WTC11 (cell line): ENCODE data around the gene PLP2. TPM values are rescaled to one million over a fixed set of nuclear protein-coding genes. Genes with fewer than 3 reads are reported as not detected.

Source experiments
- ATAC-seq: fragments of 200-7000 bp; cut with Tn5 transposase; 2 replicates; pipeline ENCODE4 v1.10.0; 2021; ENCODE audit warnings: mild to moderate bottlenecking, moderate library complexity
- CTCF ChIA-PET: fragments of 300-600 bp; sonication (Branson Sonifier 250); formaldehyde crosslinking; loops from one replicate; lab custom pipeline; 2021; ENCODE audit warnings: antibody characterized with exemption; lab: Charles Lee
- POLR2A ChIA-PET: fragments of 350-600 bp; sonication (Branson Sonifier 250); formaldehyde crosslinking; loops from one replicate; lab custom pipeline; 2021; ENCODE audit warnings: antibody characterized with exemption; lab: Charles Lee
- DNase-seq: peaks from one replicate; pipeline ENCODE4 v3.0.0; 2021; ENCODE audit warnings: low spot score
- H3K27ac Mint-ChIP-seq: 2 replicates; pipeline ENCODE4 v1.8.0; 2021; ENCODE audit warnings: mixed read lengths
- H3K27me3 Mint-ChIP-seq: 2 replicates; pipeline ENCODE4 v1.8.0; 2021; ENCODE audit warnings: low read depth, mild to moderate bottlenecking, moderate library complexity, mixed read lengths
- H3K36me3 Mint-ChIP-seq: 2 replicates; pipeline ENCODE4 v1.8.0; 2021; ENCODE audit warnings: mixed read lengths
- H3K4me1 Mint-ChIP-seq: 2 replicates; pipeline ENCODE4 v1.8.0; 2022; ENCODE audit warnings: mixed read lengths
- H3K4me3 Mint-ChIP-seq: 2 replicates; pipeline ENCODE4 v1.8.0; 2021; ENCODE audit warnings: mild to moderate bottlenecking, moderate library complexity, mixed read lengths
- H3K9me3 Mint-ChIP-seq: 2 replicates; pipeline ENCODE4 v1.8.0; 2021; ENCODE audit warnings: mixed read lengths
- CDX4 ChIP-seq: fragments of 250-450 bp; sonication (Bioruptor Pico); IDR thresholded peaks from 2 replicates; pipeline ENCODE4 v1.9.0; 2021; ENCODE audit warnings: moderate library complexity, mild to moderate bottlenecking, inconsistent platforms, borderline replicate concordance
- ERG ChIP-seq: fragments of 250-450 bp; sonication (Bioruptor Pico); IDR thresholded peaks from 2 replicates; pipeline ENCODE4 v1.8.0; 2021; ENCODE audit warnings: mild to moderate bottlenecking
- FOXK1 ChIP-seq: sonication (generic); formaldehyde crosslinking; IDR thresholded peaks from 2 replicates; pipeline ENCODE4 v1.8.0; 2022; ENCODE audit warnings: mild to moderate bottlenecking, moderate library complexity, missing genetic modification reagents
- GABPB1 ChIP-seq: sonication (generic); formaldehyde crosslinking; IDR thresholded peaks from 2 replicates; pipeline ENCODE4 v1.8.1; 2023; ENCODE audit warnings: mild to moderate bottlenecking, missing genetic modification reagents
- GTF2I ChIP-seq: fragments of 250-450 bp; sonication (Bioruptor Pico); conservative IDR thresholded peaks from 2 replicates; pipeline ENCODE4 v1.4.0; 2021; ENCODE audit warnings: mild to moderate bottlenecking
- JUN ChIP-seq: sonication (generic); formaldehyde crosslinking; IDR thresholded peaks from 2 replicates; pipeline ENCODE4 v1.8.0; 2023; ENCODE audit warnings: mild to moderate bottlenecking, missing genetic modification reagents
- KAT7 ChIP-seq: sonication (generic); formaldehyde crosslinking; IDR thresholded peaks from 2 replicates; pipeline ENCODE4 v1.8.1; 2023; ENCODE audit warnings: missing genetic modification reagents, mild to moderate bottlenecking, borderline replicate concordance
- NR3C1 ChIP-seq: sonication (generic); formaldehyde crosslinking; conservative IDR thresholded peaks from 2 replicates; pipeline ENCODE4 v1.8.1; 2023; ENCODE audit warnings: low read depth, mild to moderate bottlenecking, missing genetic modification reagents
- PREB ChIP-seq: sonication (generic); formaldehyde crosslinking; IDR thresholded peaks from 2 replicates; pipeline ENCODE4 v1.8.1; 2022; ENCODE audit warnings: mild to moderate bottlenecking, missing genetic modification reagents, moderate library complexity, borderline replicate concordance
- SOX15 ChIP-seq: fragments of 250-450 bp; sonication (Bioruptor Pico); IDR thresholded peaks from 2 replicates; pipeline ENCODE4 v1.9.0; 2021; ENCODE audit warnings: mild to moderate bottlenecking
- TEAD4 ChIP-seq: sonication (generic); formaldehyde crosslinking; IDR thresholded peaks from 2 replicates; pipeline ENCODE4 v1.8.0; 2022; ENCODE audit warnings: mild to moderate bottlenecking, missing genetic modification reagents
- ZBTB21 ChIP-seq: sonication (generic); formaldehyde crosslinking; IDR thresholded peaks from 2 replicates; pipeline ENCODE4 v1.8.1; 2023; ENCODE audit warnings: mild to moderate bottlenecking, missing genetic modification reagents, borderline replicate concordance
- ZMAT4 ChIP-seq: fragments of 250-450 bp; sonication (Bioruptor Pico); IDR thresholded peaks from 2 replicates; pipeline ENCODE4 v1.9.0; 2021; ENCODE audit warnings: mild to moderate bottlenecking
- ZNF232 ChIP-seq: sonication (generic); formaldehyde crosslinking; IDR thresholded peaks from 2 replicates; pipeline ENCODE4 v1.8.0; 2022; ENCODE audit warnings: mild to moderate bottlenecking, missing genetic modification reagents
- ZNF317 ChIP-seq: sonication (generic); formaldehyde crosslinking; IDR thresholded peaks from 2 replicates; pipeline ENCODE4 v1.8.1; 2023; ENCODE audit warnings: low read depth, mild to moderate bottlenecking, moderate library complexity, missing genetic modification reagents, borderline replicate concordance
- ZNF396 ChIP-seq: fragments of 250-450 bp; sonication (Bioruptor Pico); IDR thresholded peaks from 2 replicates; pipeline ENCODE4 v1.8.0; 2021; ENCODE audit warnings: mild to moderate bottlenecking, moderate library complexity, borderline replicate concordance
- ZNF416 ChIP-seq: fragments of 250-450 bp; sonication (Bioruptor Pico); IDR thresholded peaks from 2 replicates; pipeline ENCODE4 v1.9.0; 2021; ENCODE audit warnings: mild to moderate bottlenecking, inconsistent platforms
- total RNA-seq: library from RNA; stranded (reverse); gene quantifications from 3 replicates; pipeline ENCODE4 v1.2.3, GENCODE V29; 2021
- TF ChIP-seq, protein P1 (sequence below): sonication (generic); formaldehyde crosslinking; IDR thresholded peaks from 2 replicates; pipeline ENCODE4 v1.8.1; 2023; ENCODE audit warnings: mild to moderate bottlenecking, moderate library complexity, missing genetic modification reagents
- TF ChIP-seq, protein P2 (sequence below): fragments of 250-450 bp; sonication (Bioruptor Pico); conservative IDR thresholded peaks from 2 replicates; pipeline ENCODE4 v1.9.0; 2021; ENCODE audit warnings: mild to moderate bottlenecking

The PLP2 gene
- total RNA-seq, 1 experiment from 2014 or later: 12.4 TPM

- no peak overlapping the region for H3K27ac Mint-ChIP-seq
- ChIA-PET POLR2A (interaction anchor here (0.6 to 0.9 kb wide), 2 partner anchors 22 to 54 kb away, joined by 3 to 6 read pairs; no protein-coding TSS in a partner anchor), CTCF (interaction anchor here (0.6 to 1.0 kb wide), 2 partner anchors 21 to 76 kb away, joined by 6 read pairs; no protein-coding TSS in a partner anchor)
- peaks cover 3% of the 10 kb centered on the region for H3K36me3 Mint-ChIP-seq
- no peaks in the 10 kb centered on the region; the same call in 1 of the 2 replicates for H3K27me3 Mint-ChIP-seq
- H3K4me1 Mint-ChIP-seq: peaks cover 23% of the 10 kb centered on the region
- DNase-seq (no peak), ATAC-seq (no peak)
- TF ChIP-seq, protein P1, sequence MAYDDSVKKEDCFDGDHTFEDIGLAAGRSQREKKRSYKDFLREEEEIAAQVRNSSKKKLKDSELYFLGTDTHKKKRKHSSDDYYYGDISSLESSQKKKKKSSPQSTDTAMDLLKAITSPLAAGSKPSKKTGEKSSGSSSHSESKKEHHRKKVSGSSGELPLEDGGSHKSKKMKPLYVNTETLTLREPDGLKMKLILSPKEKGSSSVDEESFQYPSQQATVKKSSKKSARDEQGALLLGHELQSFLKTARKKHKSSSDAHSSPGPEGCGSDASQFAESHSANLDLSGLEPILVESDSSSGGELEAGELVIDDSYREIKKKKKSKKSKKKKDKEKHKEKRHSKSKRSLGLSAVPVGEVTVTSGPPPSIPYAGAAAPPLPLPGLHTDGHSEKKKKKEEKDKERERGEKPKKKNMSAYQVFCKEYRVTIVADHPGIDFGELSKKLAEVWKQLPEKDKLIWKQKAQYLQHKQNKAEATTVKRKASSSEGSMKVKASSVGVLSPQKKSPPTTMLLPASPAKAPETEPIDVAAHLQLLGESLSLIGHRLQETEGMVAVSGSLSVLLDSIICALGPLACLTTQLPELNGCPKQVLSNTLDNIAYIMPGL (CRISPR knock-in tag): no peak
- TF ChIP-seq ZNF396 (CRISPR knock-in tag) (no peak), SOX15 (CRISPR knock-in tag) (no peak), CDX4 (CRISPR knock-in tag) (no peak), ZNF317 (CRISPR knock-in tag) (no peak), ZBTB21 (CRISPR knock-in tag) (no peak)
- H3K9me3 Mint-ChIP-seq: no peaks in the 10 kb centered on the region
- peak overlapping the region; percentile 77 for H3K4me3 Mint-ChIP-seq
Measured at GRCh38 chrX:49187526-49187925, 15.8 kb downstream of the PLP2 start.

- no peak overlapping the region for H3K4me3 Mint-ChIP-seq
- ChIA-PET CTCF (no interaction called here), POLR2A (no interaction called here)
- no peaks in the 10 kb centered on the region; the same call in 1 of the 2 replicates for H3K27me3 Mint-ChIP-seq
- no peak for ATAC-seq
- no peak overlapping the region for H3K27ac Mint-ChIP-seq
- no peaks in the 10 kb centered on the region for H3K9me3 Mint-ChIP-seq
- no peak for DNase-seq
- H3K36me3 Mint-ChIP-seq: peaks cover 2% of the 10 kb centered on the region; the same call in 1 of the 2 replicates
- no peak for TF ChIP-seq TEAD4 (CRISPR knock-in tag)
- TF ChIP-seq ZNF232 (CRISPR knock-in tag): no peak
- no peak for TF ChIP-seq FOXK1 (CRISPR knock-in tag)
- TF ChIP-seq GABPB1 (CRISPR knock-in tag): no peak
- TF ChIP-seq NR3C1 (CRISPR knock-in tag): no peak
- TF ChIP-seq ERG (CRISPR knock-in tag): no peak
- TF ChIP-seq GTF2I (CRISPR knock-in tag): no peak
- TF ChIP-seq PREB (CRISPR knock-in tag): no peak
- no peak for TF ChIP-seq JUN
- TF ChIP-seq, protein P2, sequence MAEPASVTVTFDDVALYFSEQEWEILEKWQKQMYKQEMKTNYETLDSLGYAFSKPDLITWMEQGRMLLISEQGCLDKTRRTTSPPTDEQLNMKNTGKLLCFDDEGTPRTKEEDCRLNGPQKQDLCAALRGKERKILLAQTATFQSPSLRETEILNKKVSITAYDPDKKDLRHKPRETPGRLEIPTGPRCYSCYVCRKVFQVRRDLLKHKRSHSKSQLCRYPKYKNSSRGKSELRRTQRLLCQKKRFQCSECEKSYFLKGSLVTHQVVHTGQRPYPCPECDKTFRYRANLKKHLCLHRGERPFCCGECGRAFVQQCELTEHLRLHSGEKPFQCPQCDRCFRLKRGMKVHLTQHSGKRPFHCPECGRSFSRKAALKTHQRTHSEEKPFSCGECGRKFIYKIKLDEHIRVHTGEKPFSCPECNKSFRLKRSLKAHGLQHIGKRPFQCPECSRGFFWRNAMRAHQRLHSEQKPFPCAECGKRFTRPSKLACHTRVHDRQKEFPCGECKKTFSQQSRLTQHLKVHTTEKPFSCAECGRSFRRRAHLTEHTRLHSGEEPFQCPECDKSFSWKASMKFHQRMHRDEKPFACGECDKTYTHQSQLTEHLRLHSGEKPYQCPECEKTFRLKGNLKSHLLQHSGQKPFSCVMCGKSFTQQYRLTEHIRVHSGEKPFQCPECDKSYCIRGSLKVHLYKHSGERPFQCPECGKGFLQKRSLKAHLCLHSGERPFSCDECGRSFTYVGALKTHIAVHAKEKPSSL (CRISPR knock-in tag): no peak
- no peak for TF ChIP-seq ZNF416 (CRISPR knock-in tag)
- no peak for TF ChIP-seq KAT7
- no peak for TF ChIP-seq ZMAT4 (CRISPR knock-in tag)
- H3K4me1 Mint-ChIP-seq: peaks cover 29% of the 10 kb centered on the region
Measured at GRCh38 chrX:49188468-49189076, 16.9 kb downstream of the PLP2 start.
